ENCODE results near the gene ZNF532.

ZNF532 gene

GRCh38 chr18:58898010-58898799, 33.5 kb downstream of the ZNF532 start:
- Histone ChIP-seq H3K27me3 (no peaks in the 10 kb centered on the region), H3K36me3 (peaks cover 4% of the 10 kb centered on the region; the same call in 1 of the 2 replicates), H3K4me1 (no peaks in the 10 kb centered on the region), H3K9me3 (no peaks in the 10 kb centered on the region), H3K4me3 (ENCODE audit: low read depth, low read length) (no peak overlapping the region)
- no peak for TF ChIP-seq CTCF (IDR thresholded peaks at IDR 0.05; ENCODE audit: low read depth, low read length)
- DNase-seq: no peak

- DNase-seq: no peak
- Histone ChIP-seq H3K36me3 (peaks cover 4% of the 10 kb centered on the region; the same call in 1 of the 2 replicates), H3K27me3 (no peaks in the 10 kb centered on the region), H3K4me3 (ENCODE audit: low read depth, low read length) (no peak overlapping the region), H3K9me3 (no peaks in the 10 kb centered on the region), H3K4me1 (no peaks in the 10 kb centered on the region)
- TF ChIP-seq CTCF (IDR thresholded peaks at IDR 0.05; ENCODE audit: low read depth, low read length): no peak
These were observed 35.5 kb downstream of the ZNF532 start for GRCh38 chr18:58900015-58900649.

GRCh38 chr18:58901143-58901542, 36.5 kb downstream of the ZNF532 start:
- peaks cover 4% of the 10 kb centered on the region; the same call in 1 of the 2 replicates for H3K36me3 ChIP-seq
- TF ChIP-seq CTCF (IDR thresholded peaks at IDR 0.05; ENCODE audit: low read depth, low read length): no peak

GRCh38 chr18:58901783-58902182, 37.1 kb downstream of the ZNF532 start:
- Histone ChIP-seq H3K4me3 (ENCODE audit: low read depth, low read length) (no peak overlapping the region), H3K36me3 (peaks cover 4% of the 10 kb centered on the region; the same call in 1 of the 2 replicates), H3K4me1 (no peaks in the 10 kb centered on the region), H3K27me3 (no peaks in the 10 kb centered on the region), H3K9me3 (no peaks in the 10 kb centered on the region)
- TF ChIP-seq CTCF (IDR thresholded peaks at IDR 0.05; ENCODE audit: low read depth, low read length): no peak
- DNase-seq: no peak

More at GRCh38 chr18:58901143-58901542, 36.5 kb downstream of the ZNF532 start:
- Histone ChIP-seq H3K4me3 (ENCODE audit: low read depth, low read length) (no peak overlapping the region), H3K27me3 (no peaks in the 10 kb centered on the region), H3K9me3 (no peaks in the 10 kb centered on the region), H3K4me1 (no peaks in the 10 kb centered on the region)
- DNase-seq: no peak

GRCh38 chr18:58902961-58903360, 38.3 kb downstream of the ZNF532 start:
- Histone ChIP-seq H3K9me3 (no peaks in the 10 kb centered on the region), H3K36me3 (peaks cover 4% of the 10 kb centered on the region; the same call in 1 of the 2 replicates), H3K4me3 (ENCODE audit: low read depth, low read length) (no peak overlapping the region), H3K27me3 (no peaks in the 10 kb centered on the region), H3K4me1 (no peaks in the 10 kb centered on the region)
- DNase-seq: no peak
- TF ChIP-seq CTCF (IDR thresholded peaks at IDR 0.05; ENCODE audit: low read depth, low read length): no peak

- DNase-seq: no peak
- no peaks in the 10 kb centered on the region for H3K27me3 ChIP-seq
- no peak for TF ChIP-seq CTCF (IDR thresholded peaks at IDR 0.05; ENCODE audit: low read depth, low read length)
- H3K36me3 ChIP-seq: peaks cover 4% of the 10 kb centered on the region; the same call in 1 of the 2 replicates
- no peaks in the 10 kb centered on the region for H3K9me3 ChIP-seq
- H3K4me3 ChIP-seq (ENCODE audit: low read depth, low read length): no peak overlapping the region
- no peaks in the 10 kb centered on the region for H3K4me1 ChIP-seq
These were observed 38.9 kb downstream of the ZNF532 start for GRCh38 chr18:58903533-58903932.

Measured in BE2C (cell line).